Immature natural killer cell (primary cell): Measurements from ENCODE around the gene BPIFB2. TPM values are rescaled to one million over a fixed set of nuclear protein-coding genes. Genes with fewer than 3 reads are reported as not detected.
"Not testable (repeated sequence)": the region's sequence is repeated elsewhere in the genome, so short reads cannot be mapped to it uniquely, and the experiment has no call there.

Experiments used
- DNase-seq, 3 donors: peaks; one replicate each; pipeline ENCODE4 v3.0.0; 2022; ENCODE audit warnings: mixed read lengths in 1 of 3
- H3K27ac Mint-ChIP-seq, 6 donors: one replicate each; pipeline ENCODE4 v1.8.0; 2020; ENCODE audit warnings: mixed read lengths in 6 of 6, mild to moderate bottlenecking in 5 of 6, inconsistent platforms in 4 of 6, moderate library complexity in 3 of 6
- H3K27me3 Mint-ChIP-seq, 3 donors: one replicate each; pipeline ENCODE4 v1.8.0; 2020 to 2021; ENCODE audit warnings: low read depth in 3 of 3, mild to moderate bottlenecking in 3 of 3, mixed read lengths in 3 of 3, moderate library complexity in 3 of 3, inconsistent platforms in 1 of 3
- H3K36me3 Mint-ChIP-seq, 3 donors: one replicate each; pipeline ENCODE4 v1.8.0; 2020; ENCODE audit warnings: mixed read lengths in 3 of 3, inconsistent platforms in 2 of 3, mild to moderate bottlenecking in 2 of 3
- H3K4me1 Mint-ChIP-seq, 2 donors: one replicate each; pipeline ENCODE4 v1.8.0; 2020; ENCODE audit warnings: inconsistent platforms in 2 of 2, mild to moderate bottlenecking in 2 of 2, mixed read lengths in 2 of 2, moderate library complexity in 1 of 2
- H3K4me3 Mint-ChIP-seq, 5 donors: one replicate each; pipeline ENCODE4 v1.8.0; 2020; ENCODE audit warnings: mild to moderate bottlenecking in 5 of 5, mixed read lengths in 5 of 5, inconsistent platforms in 3 of 5, moderate library complexity in 3 of 5
- H3K9me3 Mint-ChIP-seq, 6 donors: one replicate each; pipeline ENCODE4 v1.8.0; 2020; ENCODE audit warnings: mild to moderate bottlenecking in 6 of 6, mixed read lengths in 6 of 6, inconsistent platforms in 4 of 6, moderate library complexity in 3 of 6
- polyA plus RNA-seq, 3 donors: library from polyadenylated mRNA; unstranded; fragments of 300-500 nt; fragmentation: Illumina TruSeq; gene quantifications; one replicate each; pipeline ENCODE4 v1.2.3, GENCODE V29; 2021

The BPIFB2 gene
- polyA plus RNA-seq, 3 donors from 2014 or later, result not detected

- H3K4me3 Mint-ChIP-seq, result no peak within 1 kb of the TSS
- H3K27me3 Mint-ChIP-seq, result peaks cover 0 to 7% (median 4%) of the 10 kb centered on the region in 3 donors
- H3K36me3 Mint-ChIP-seq, result no peaks in the 10 kb centered on the region
- H3K27ac Mint-ChIP-seq, result no peak within 1 kb of the TSS
- no peak for DNase-seq
- H3K9me3 Mint-ChIP-seq, result no peaks in the 10 kb centered on the region
- H3K4me1 Mint-ChIP-seq, result no peaks in the 10 kb centered on the region
Observed at GRCh38 chr20:33031531-33031930, 24.0 kb downstream of the BPIFB2 start, which contains the start of gene BPIFB6. BPIFB6 (plus strand) TSS chr20:33031648; CDS start chr20:33031648, 0 bp downstream.

GRCh38 chr20:33032555-33032954, 25.1 kb downstream of the BPIFB2 start:
- Mint-ChIP-seq H3K9me3 (no peaks in the 10 kb centered on the region), H3K27ac (no peak overlapping the region), H3K4me1 (no peaks in the 10 kb centered on the region), H3K4me3 (no peak overlapping the region), H3K27me3 (peaks cover 0 to 4% (median 3%) of the 10 kb centered on the region in 3 donors), H3K36me3 (no peaks in the 10 kb centered on the region)
- no peak for DNase-seq

- peaks cover 0 to 4% (median 4%) of the 10 kb centered on the region in 3 donors for H3K27me3 Mint-ChIP-seq
- H3K9me3 Mint-ChIP-seq, result no peaks in the 10 kb centered on the region
- no peaks in the 10 kb centered on the region for H3K36me3 Mint-ChIP-seq
- DNase-seq, result no peak
- no peaks in the 10 kb centered on the region for H3K4me1 Mint-ChIP-seq
- no peak overlapping the region for H3K4me3 Mint-ChIP-seq
- no peak overlapping the region for H3K27ac Mint-ChIP-seq
Observed at GRCh38 chr20:33033381-33033780, 25.9 kb downstream of the BPIFB2 start.

- Mint-ChIP-seq H3K4me3 (no peak overlapping the region), H3K9me3 (no peaks in the 10 kb centered on the region), H3K36me3 (no peaks in the 10 kb centered on the region), H3K27me3 (peaks cover 0 to 4% (median 4%) of the 10 kb centered on the region in 3 donors), H3K27ac (no peak overlapping the region), H3K4me1 (no peaks in the 10 kb centered on the region)
- DNase-seq, result no peak
Observed at GRCh38 chr20:33034115-33034514, 26.6 kb downstream of the BPIFB2 start.

- Mint-ChIP-seq H3K4me1 (no peaks in the 10 kb centered on the region), H3K4me3 (no peak overlapping the region), H3K27me3 (peaks cover 0 to 4% (median 4%) of the 10 kb centered on the region in 3 donors), H3K9me3 (no peaks in the 10 kb centered on the region), H3K36me3 (no peaks in the 10 kb centered on the region), H3K27ac (no peak overlapping the region)
- no peak for DNase-seq
Observed at GRCh38 chr20:33034901-33035492, 27.5 kb downstream of the BPIFB2 start.

GRCh38 chr20:33037456-33037855, 30.0 kb downstream of the BPIFB2 start:
- DNase-seq, result no peak
- peaks cover 0 to 7% (median 3%) of the 10 kb centered on the region in 3 donors for H3K27me3 Mint-ChIP-seq
- H3K36me3 Mint-ChIP-seq, result no peaks in the 10 kb centered on the region
- H3K4me1 Mint-ChIP-seq, result no peaks in the 10 kb centered on the region
- H3K4me3 Mint-ChIP-seq, result no peak overlapping the region
- no peaks in the 10 kb centered on the region for H3K9me3 Mint-ChIP-seq
- no peak overlapping the region for H3K27ac Mint-ChIP-seq

GRCh38 chr20:33038243-33038642, 30.7 kb downstream of the BPIFB2 start:
- H3K9me3 Mint-ChIP-seq, result no peaks in the 10 kb centered on the region
- DNase-seq, result no peak
- H3K4me3 Mint-ChIP-seq, result no peak overlapping the region
- H3K27me3 Mint-ChIP-seq, result peaks cover 0 to 7% (median 3%) of the 10 kb centered on the region in 3 donors
- no peak overlapping the region for H3K27ac Mint-ChIP-seq
- H3K36me3 Mint-ChIP-seq, result no peaks in the 10 kb centered on the region
- H3K4me1 Mint-ChIP-seq, result no peaks in the 10 kb centered on the region

- H3K4me1 Mint-ChIP-seq, result no peaks in the 10 kb centered on the region
Observed at GRCh38 chr20:33042430-33042829, 34.9 kb downstream of the BPIFB2 start.

GRCh38 chr20:33042983-33043730, 35.7 kb downstream of the BPIFB2 start:
- no peak for DNase-seq
- Mint-ChIP-seq H3K9me3 (peaks cover 11 to 21% (median 14%) of the 10 kb centered on the region in 6 donors), H3K4me3 (no peak overlapping the region), H3K27me3 (peaks cover 0 to 6% (median 2%) of the 10 kb centered on the region in 3 donors), H3K36me3 (peaks cover 0 to 4% (median 3%) of the 10 kb centered on the region in 3 donors), H3K4me1 (no peaks in the 10 kb centered on the region), H3K27ac (no peak overlapping the region)

More at GRCh38 chr20:33042430-33042829, 34.9 kb downstream of the BPIFB2 start:
- no peak overlapping the region for H3K27ac Mint-ChIP-seq
- no peak for DNase-seq
- H3K9me3 Mint-ChIP-seq, result peaks cover 11 to 21% (median 14%) of the 10 kb centered on the region in 6 donors
- H3K4me3 Mint-ChIP-seq, result no peak overlapping the region
- peaks cover 0 to 6% (median 3%) of the 10 kb centered on the region in 3 donors for H3K27me3 Mint-ChIP-seq
- H3K36me3 Mint-ChIP-seq, result peaks cover 0 to 4% (median 3%) of the 10 kb centered on the region in 3 donors

GRCh38 chr20:33043731-33044181, 36.3 kb downstream of the BPIFB2 start:
- peaks cover 0 to 4% (median 3%) of the 10 kb centered on the region in 3 donors for H3K36me3 Mint-ChIP-seq
- no peak for DNase-seq
- H3K9me3 Mint-ChIP-seq, result peaks cover 11 to 21% (median 14%) of the 10 kb centered on the region in 6 donors
- no peak overlapping the region for H3K27ac Mint-ChIP-seq
- no peak overlapping the region for H3K4me3 Mint-ChIP-seq
- peaks cover 0 to 6% (median 2%) of the 10 kb centered on the region in 3 donors for H3K27me3 Mint-ChIP-seq
- no peaks in the 10 kb centered on the region for H3K4me1 Mint-ChIP-seq

- not testable (repeated sequence) for H3K4me3 Mint-ChIP-seq, H3K27me3 Mint-ChIP-seq, DNase-seq, H3K27ac Mint-ChIP-seq, H3K36me3 Mint-ChIP-seq, H3K4me1 Mint-ChIP-seq
- peaks cover 11 to 21% (median 15%) of the 10 kb centered on the region in 6 donors for H3K9me3 Mint-ChIP-seq
Observed at GRCh38 chr20:33045129-33045721, 37.7 kb downstream of the BPIFB2 start.

GRCh38 chr20:33046412-33046811, 38.9 kb downstream of the BPIFB2 start:
- peaks cover 11 to 21% (median 15%) of the 10 kb centered on the region in 6 donors for H3K9me3 Mint-ChIP-seq
- no peak overlapping the region for H3K4me3 Mint-ChIP-seq
- H3K27ac Mint-ChIP-seq, result no peak overlapping the region
- peaks cover 0 to 4% (median 3%) of the 10 kb centered on the region in 3 donors for H3K36me3 Mint-ChIP-seq
- H3K4me1 Mint-ChIP-seq, result no peaks in the 10 kb centered on the region
- H3K27me3 Mint-ChIP-seq, result peaks cover 0 to 3% (median 2%) of the 10 kb centered on the region in 3 donors
- no peak for DNase-seq

- Mint-ChIP-seq H3K27me3 (no peaks in the 10 kb centered on the region), H3K36me3 (no peaks in the 10 kb centered on the region), H3K9me3 (peaks cover 0 to 4% (median 1%) of the 10 kb centered on the region in 6 donors), H3K4me3 (no peak overlapping the region), H3K27ac (no peak overlapping the region), H3K4me1 (no peaks in the 10 kb centered on the region)
- no peak for DNase-seq
Observed at GRCh38 chr20:33051333-33051732, 43.8 kb downstream of the BPIFB2 start.
